Transverse colon (tissue), 4 donors: ENCODE results near the gene CGN. TPM values are rescaled to one million over a fixed set of nuclear protein-coding genes. Genes with fewer than 3 reads are reported as not detected.

Experiments used
- DNase-seq: peaks from one replicate; pipeline ENCODE4 v3.0.0-alpha.2; 2019
- H3K27ac ChIP-seq, 4 donors: fragments of 200-600 bp; sonication (generic); 2 replicates each; pipeline ENCODE4 v1.5.1; 2016 to 2018; ENCODE audit warnings: inconsistent platforms in 4 of 4
- H3K27me3 ChIP-seq: fragments of 200-600 bp; sonication (generic); 2 replicates; pipeline ENCODE4 v1.5.1; 2017; ENCODE audit warnings: inconsistent platforms
- H3K36me3 ChIP-seq, 4 donors: fragments of 200-600 bp; sonication (generic); 2 replicates each; pipeline ENCODE4 v1.5.1; 2017 to 2019; ENCODE audit warnings: inconsistent platforms in 4 of 4
- H3K4me1 ChIP-seq, 4 donors: fragments of 200-600 bp; sonication (generic); 2 replicates each; pipeline ENCODE4 v1.5.1; 2017 to 2020; ENCODE audit warnings: inconsistent platforms in 4 of 4
- H3K4me3 ChIP-seq, 4 donors: fragments of 200-600 bp; sonication (generic); 1 replicate in 1 of 4; 2 replicates in 3 of 4; pipeline versions ENCODE4 v1.5.1 to v1.6.1; 2017 to 2019; ENCODE audit warnings: inconsistent platforms in 4 of 4
- H3K9me3 ChIP-seq, 2 donors: fragments of 200-600 bp; sonication (generic); 2 replicates each; pipeline ENCODE4 v1.5.1; 2017 to 2019; ENCODE audit warnings: inconsistent platforms in 2 of 2
- EP300 ChIP-seq: sonication (generic); formaldehyde crosslinking; IDR thresholded peaks from one replicate; pipeline ENCODE4 v1.6.1; 2017; ENCODE audit warnings: antibody characterized with exemption, low read depth
- POLR2A ChIP-seq: fragments of 450-650 bp; IDR thresholded peaks from one replicate; pipeline ENCODE4 v1.6.1; 2016; ENCODE audit warnings: antibody characterized with exemption, mild to moderate bottlenecking, moderate library complexity
- POLR2AphosphoS5 ChIP-seq, 3 donors: sonication (generic); formaldehyde crosslinking; IDR thresholded peaks; one replicate each; pipeline ENCODE4 v1.6.1; 2016; ENCODE audit warnings: antibody characterized with exemption in 3 of 3
- WGBS, 2 donors: methylation state at CpG; one replicate each; pipeline ENCODE4 v1.1.5; 2018; ENCODE audit warnings: low coverage in 1 of 2; 5-methylcytosine and 5-hydroxymethylcytosine counted together
- in situ Hi-C, 4 donors: fragments of 200-750 bp; cut with MboI; loops; one replicate each; pipeline versions ENCODE4 v1.15.0 to v1.15.1; 2017; ENCODE audit warnings: low sequenced_read_pairs in 3 of 4, low pct_ligation_motif_present in 1 of 4, low pct_unique_long_range_greater_than_20kb in 1 of 4
- intact Hi-C: fragments of 100-400 bp; cut with DNase I; formaldehyde crosslinking; loops from one replicate; pipeline ENCODE4 v1.15.1; 2023; ENCODE audit warnings: low total_unique reads
- total RNA-seq, 4 donors: library from RNA; depleted of rRNA; stranded (reverse); fragments of >200 nt; gene quantifications; one replicate each; pipeline ENCODE4 v1.1.0, GENCODE V29; 2016
- TF ChIP-seq, protein P1 (sequence below), 5 experiments: fragments of 200-600 bp in 3 of 5; fragments of 450-650 bp in 2 of 5; sonication (generic) in 3 of 5; IDR thresholded peaks; 1 replicate in 2 of 5; 2 replicates in 3 of 5; pipeline ENCODE4 v1.5.1; 2016 to 2017; ENCODE audit warnings: antibody characterized with exemption in 5 of 5, inconsistent platforms in 3 of 5, mild to moderate bottlenecking in 2 of 5, moderate library complexity in 1 of 5

CGN gene, protein sequence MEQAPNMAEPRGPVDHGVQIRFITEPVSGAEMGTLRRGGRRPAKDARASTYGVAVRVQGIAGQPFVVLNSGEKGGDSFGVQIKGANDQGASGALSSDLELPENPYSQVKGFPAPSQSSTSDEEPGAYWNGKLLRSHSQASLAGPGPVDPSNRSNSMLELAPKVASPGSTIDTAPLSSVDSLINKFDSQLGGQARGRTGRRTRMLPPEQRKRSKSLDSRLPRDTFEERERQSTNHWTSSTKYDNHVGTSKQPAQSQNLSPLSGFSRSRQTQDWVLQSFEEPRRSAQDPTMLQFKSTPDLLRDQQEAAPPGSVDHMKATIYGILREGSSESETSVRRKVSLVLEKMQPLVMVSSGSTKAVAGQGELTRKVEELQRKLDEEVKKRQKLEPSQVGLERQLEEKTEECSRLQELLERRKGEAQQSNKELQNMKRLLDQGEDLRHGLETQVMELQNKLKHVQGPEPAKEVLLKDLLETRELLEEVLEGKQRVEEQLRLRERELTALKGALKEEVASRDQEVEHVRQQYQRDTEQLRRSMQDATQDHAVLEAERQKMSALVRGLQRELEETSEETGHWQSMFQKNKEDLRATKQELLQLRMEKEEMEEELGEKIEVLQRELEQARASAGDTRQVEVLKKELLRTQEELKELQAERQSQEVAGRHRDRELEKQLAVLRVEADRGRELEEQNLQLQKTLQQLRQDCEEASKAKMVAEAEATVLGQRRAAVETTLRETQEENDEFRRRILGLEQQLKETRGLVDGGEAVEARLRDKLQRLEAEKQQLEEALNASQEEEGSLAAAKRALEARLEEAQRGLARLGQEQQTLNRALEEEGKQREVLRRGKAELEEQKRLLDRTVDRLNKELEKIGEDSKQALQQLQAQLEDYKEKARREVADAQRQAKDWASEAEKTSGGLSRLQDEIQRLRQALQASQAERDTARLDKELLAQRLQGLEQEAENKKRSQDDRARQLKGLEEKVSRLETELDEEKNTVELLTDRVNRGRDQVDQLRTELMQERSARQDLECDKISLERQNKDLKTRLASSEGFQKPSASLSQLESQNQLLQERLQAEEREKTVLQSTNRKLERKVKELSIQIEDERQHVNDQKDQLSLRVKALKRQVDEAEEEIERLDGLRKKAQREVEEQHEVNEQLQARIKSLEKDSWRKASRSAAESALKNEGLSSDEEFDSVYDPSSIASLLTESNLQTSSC
- 100 to 1,000 TPM; 123 to 351 (median 172) TPM for total RNA-seq

DNA sequence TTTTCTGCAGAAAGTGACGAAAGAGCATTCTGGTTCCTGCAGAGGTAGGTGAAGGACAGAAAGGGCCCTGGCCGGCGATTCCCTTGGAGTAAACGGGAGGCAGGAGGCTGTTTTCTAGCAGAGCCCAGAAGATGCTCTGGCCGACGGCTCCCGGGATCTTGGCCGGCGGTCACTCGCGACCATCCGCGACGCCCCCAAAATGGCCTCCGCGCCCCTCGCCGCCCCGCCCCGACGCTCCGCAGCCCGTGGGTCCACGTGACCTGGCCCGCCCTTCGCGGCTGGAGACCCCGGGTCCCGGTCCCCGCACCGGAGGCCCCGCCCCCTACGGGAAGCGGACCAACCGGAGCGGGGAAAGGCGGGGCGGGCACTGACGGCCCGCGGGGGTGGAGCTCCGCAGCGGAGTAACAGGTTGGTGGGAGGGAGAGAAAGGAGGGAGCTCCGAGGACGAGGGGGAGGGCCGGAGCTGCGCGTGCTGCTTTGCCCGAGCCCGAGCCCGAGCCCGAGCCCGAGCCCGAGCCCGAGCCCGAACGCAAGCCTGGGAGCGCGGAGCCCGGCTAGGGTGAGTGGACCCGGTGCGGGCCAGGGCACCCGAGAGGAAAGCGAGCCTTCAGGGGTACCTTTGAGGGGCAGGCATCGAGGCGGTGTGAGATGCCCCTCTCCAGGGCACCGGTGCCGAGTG lies at the start of gene CGN:
TSS of gene CGN (plus strand) at position 431 of the 679 bp plus-strand sequence. CDS start 7,133 bp downstream, outside the sequence.
- Histone ChIP-seq H3K4me1 (peaks cover 7 to 48% (median 35%) of the 10 kb centered on the region in 4 donors), H3K9me3 (no peaks in the 10 kb centered on the region), H3K27me3 (no peaks in the 10 kb centered on the region), H3K27ac (peak within 1 kb of the TSS; percentile 85 to 90 (median 88)), H3K4me3 (peak within 1 kb of the TSS; percentile 55 to 75 (median 68)), H3K36me3 (no peaks in the 10 kb centered on the region)
- peak; percentile 93 for DNase-seq
- TF ChIP-seq POLR2AphosphoS5 (IDR thresholded peaks at IDR 0.05) (peak; percentile 45 to 83 (median 73)), POLR2A (peak; percentile 74), EP300 (no peak)
- TF ChIP-seq, protein P1, sequence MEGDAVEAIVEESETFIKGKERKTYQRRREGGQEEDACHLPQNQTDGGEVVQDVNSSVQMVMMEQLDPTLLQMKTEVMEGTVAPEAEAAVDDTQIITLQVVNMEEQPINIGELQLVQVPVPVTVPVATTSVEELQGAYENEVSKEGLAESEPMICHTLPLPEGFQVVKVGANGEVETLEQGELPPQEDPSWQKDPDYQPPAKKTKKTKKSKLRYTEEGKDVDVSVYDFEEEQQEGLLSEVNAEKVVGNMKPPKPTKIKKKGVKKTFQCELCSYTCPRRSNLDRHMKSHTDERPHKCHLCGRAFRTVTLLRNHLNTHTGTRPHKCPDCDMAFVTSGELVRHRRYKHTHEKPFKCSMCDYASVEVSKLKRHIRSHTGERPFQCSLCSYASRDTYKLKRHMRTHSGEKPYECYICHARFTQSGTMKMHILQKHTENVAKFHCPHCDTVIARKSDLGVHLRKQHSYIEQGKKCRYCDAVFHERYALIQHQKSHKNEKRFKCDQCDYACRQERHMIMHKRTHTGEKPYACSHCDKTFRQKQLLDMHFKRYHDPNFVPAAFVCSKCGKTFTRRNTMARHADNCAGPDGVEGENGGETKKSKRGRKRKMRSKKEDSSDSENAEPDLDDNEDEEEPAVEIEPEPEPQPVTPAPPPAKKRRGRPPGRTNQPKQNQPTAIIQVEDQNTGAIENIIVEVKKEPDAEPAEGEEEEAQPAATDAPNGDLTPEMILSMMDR (IDR thresholded peaks at IDR 0.05) = peak in 1 of 5 experiments; percentile 7
- intact Hi-C loops = no loop called here
- 0% methylated on average over 2 to 52 of the region's 68 CpGs for WGBS, 2 donors
- in situ Hi-C loops = no loop called here

DNA sequence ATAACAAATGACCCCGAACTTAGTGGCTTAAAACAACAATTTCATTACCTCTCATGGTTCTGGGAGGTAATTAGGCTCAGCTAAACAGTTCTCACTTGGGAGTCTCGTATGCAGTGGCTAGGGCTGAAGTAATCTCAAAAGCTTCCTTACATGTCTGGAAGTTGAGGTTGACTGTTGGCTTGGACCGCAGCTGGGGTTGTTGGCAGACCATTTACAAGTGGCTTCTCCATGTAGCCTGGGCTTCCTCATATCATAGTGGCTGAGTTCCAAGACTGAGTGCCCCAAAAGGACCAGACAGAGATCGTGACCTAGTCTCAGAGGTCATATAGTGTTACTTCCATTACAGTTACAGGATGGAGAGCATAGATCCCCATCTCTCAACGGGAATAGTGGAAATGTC lies 49.5 kb upstream of the CGN start:
- WGBS, 2 donors = 60 to 78% methylated on average over 4 to 5 of the region's 5 CpGs
- DNase-seq = no peak
- intact Hi-C loops (no loop called here), in situ Hi-C loops (no loop called here)
- peaks cover 1 to 16% (median 12%) of the 10 kb centered on the region in 4 donors for H3K4me1 ChIP-seq
- no peaks in the 10 kb centered on the region for H3K9me3 ChIP-seq
- H3K27me3 ChIP-seq = no peaks in the 10 kb centered on the region
- no peaks in the 10 kb centered on the region for H3K36me3 ChIP-seq
- TF ChIP-seq POLR2AphosphoS5 (IDR thresholded peaks at IDR 0.05) (no peak), POLR2A (no peak), EP300 (no peak)
- TF ChIP-seq, protein P1 (IDR thresholded peaks at IDR 0.05) = no peak
- no peak overlapping the region for H3K4me3 ChIP-seq
- H3K27ac ChIP-seq = no peak overlapping the region

- no peak overlapping the region for H3K4me3 ChIP-seq
- TF ChIP-seq POLR2A = no peak
- TF ChIP-seq POLR2AphosphoS5 (IDR thresholded peaks at IDR 0.05) = no peak
- no peak for TF ChIP-seq EP300
- TF ChIP-seq, protein P1 (IDR thresholded peaks at IDR 0.05) = no peak
- 49 to 71% methylated on average over 1 of the region's 1 CpG for WGBS, 2 donors
- no peaks in the 10 kb centered on the region for H3K36me3 ChIP-seq
- intact Hi-C loops (no loop called here), in situ Hi-C loops (no loop called here)
- H3K27me3 ChIP-seq = no peaks in the 10 kb centered on the region
- no peaks in the 10 kb centered on the region for H3K4me1 ChIP-seq
- no peaks in the 10 kb centered on the region for H3K9me3 ChIP-seq
- no peak for DNase-seq
- H3K27ac ChIP-seq = no peak overlapping the region
Measured at GRCh38 chr1:151465026-151465425, 46.2 kb upstream of the CGN start.
